ENCODE data around the gene TPPP2.
"Not testable (repeated sequence)": the region's sequence is repeated elsewhere in the genome, so short reads cannot be mapped to it uniquely, and the experiment has no call there.

The TPPP2 gene

GRCh38 chr14:21039585-21040369 is 9.8 kb downstream of the TPPP2 start:
- DNase-seq, result no peak

- DNase-seq, result no peak
Measured at GRCh38 chr14:21040370-21040925, 10.4 kb downstream of the TPPP2 start.

GRCh38 chr14:21040941-21041340 is 10.9 kb downstream of the TPPP2 start:
- not testable (repeated sequence) for DNase-seq

GRCh38 chr14:21041676-21042433 is 11.8 kb downstream of the TPPP2 start, which contains the start of gene RNASE7:
TSS of gene RNASE7 (plus strand) at chr14:21042362. CDS start at chr14:21042993, 631 bp downstream.
- no peak for DNase-seq

GRCh38 chr14:21042918-21043317 is 12.9 kb downstream of the TPPP2 start:
- DNase-seq, result no peak

GRCh38 chr14:21043387-21043973 is 13.5 kb downstream of the TPPP2 start:
- no peak for DNase-seq

GRCh38 chr14:21043974-21044618 is 14.1 kb downstream of the TPPP2 start:
- no peak for DNase-seq

- no peak for DNase-seq
Measured at GRCh38 chr14:21047378-21047781, 17.4 kb downstream of the TPPP2 start.

- DNase-seq, result no peak
Measured at GRCh38 chr14:21048638-21049037, 18.6 kb downstream of the TPPP2 start.

GRCh38 chr14:21049271-21049673 is 19.3 kb downstream of the TPPP2 start:
- DNase-seq, result no peak

GRCh38 chr14:21050597-21050996 is 20.6 kb downstream of the TPPP2 start:
- no peak for DNase-seq

GRCh38 chr14:21053184-21054122 is 23.4 kb downstream of the TPPP2 start:
- no peak for DNase-seq

GRCh38 chr14:21054123-21054767 is 24.2 kb downstream of the TPPP2 start:
- no peak for DNase-seq

- DNase-seq, result no peak
Measured at GRCh38 chr14:21054768-21055145, 24.7 kb downstream of the TPPP2 start.

GRCh38 chr14:21055432-21056117 is 25.6 kb downstream of the TPPP2 start:
- no peak for DNase-seq

- no peak for DNase-seq
Measured at GRCh38 chr14:21056520-21057163, 26.6 kb downstream of the TPPP2 start.

GRCh38 chr14:21057803-21058675 is 28.0 kb downstream of the TPPP2 start, which contains the start of gene RNASE8:
TSS of gene RNASE8 (plus strand) at chr14:21057822. CDS start at chr14:21057893, 71 bp downstream.
- DNase-seq, result no peak

GRCh38 chr14:21058903-21059302 is 28.9 kb downstream of the TPPP2 start:
- DNase-seq, result no peak

Measured in cortex of kidney (tissue), 1 donor.